ENCODE data around the gene SLC39A5. TPM values are rescaled to one million over a fixed set of nuclear protein-coding genes. Genes with fewer than 3 reads are reported as not detected.

SLC39A5 gene
- polyA plus RNA-seq, 1 of the 3 experiments (the other 2 are of a cell fraction) = 0.12 TPM

GRCh38 chr12:56205445-56205844 lies 24.4 kb upstream of the SLC39A5 start:
- no peak overlapping the region for H2AFZ ChIP-seq (ENCODE audit: low read depth)
- H3K4me2 ChIP-seq = no peak overlapping the region
- peaks cover 45 to 52% of the 10 kb centered on the region in 2 experiments for H3K36me3 ChIP-seq (replicated peaks in 1 of 2; ENCODE audit: control insufficient read depth in 1 of 2, insufficient read depth in 2 of 2, low read length in 1 of 2)
- H3K27ac ChIP-seq (ENCODE audit: low read depth in 2 of 2, low read length in 1 of 2) = 0 out of 4 replicates have a peak overlapping the region, but pooled peaks of 1 of the 2 experiments have one; percentile 8
- H3K4me3 ChIP-seq (ENCODE audit: low read depth in 2 of 2, low read length in 1 of 2) = no peak overlapping the region
- H3F3A ChIP-seq (replicated peaks; ENCODE audit: insufficient read depth) = peaks cover 46% of the 10 kb centered on the region
- no peaks in the 10 kb centered on the region for H3K79me2 ChIP-seq (ENCODE audit: insufficient read depth)
- H3K4me1 ChIP-seq (ENCODE audit: control insufficient read depth in 1 of 2, insufficient read depth in 2 of 2, low read depth in 1 of 2, low read length in 1 of 2) = no peaks in the 10 kb centered on the region; a peak in 1 of 4 replicates
- ChIA-PET CTCF (interaction anchor here (1.0 to 7.3 kb wide), 12 partner anchors 9 to 210 kb away, joined by 3 to 123 read pairs (median 4); partner anchors contain the start of genes ANKRD52, RNF41 and SMARCC2), POLR2A (interaction anchor here (3.8 kb wide), 1 partner anchor 16 kb away, joined by 23 read pairs; the partner anchor contains the start of gene RNF41)
- no peaks in the 10 kb centered on the region for H3K9me2 ChIP-seq
- H4K20me1 ChIP-seq (ENCODE audit: insufficient read depth) = no peaks in the 10 kb centered on the region; the same call in 1 of the 2 replicates
- H3K9me3 ChIP-seq = no peaks in the 10 kb centered on the region
- no peaks in the 10 kb centered on the region for H3K27me3 ChIP-seq (ENCODE audit: insufficient read depth)
- no peak for DNase-seq
- H3K9ac ChIP-seq = no peak overlapping the region
- TF ChIP-seq CTCF (IDR thresholded peaks at IDR 0.05) (peak; percentile 39), POLR2AphosphoS5 (IDR thresholded peaks at IDR 0.05; ENCODE audit: low read depth, low read length) (no peak)

- Histone ChIP-seq H3K9me3 (no peaks in the 10 kb centered on the region), H3K9me2 (no peaks in the 10 kb centered on the region), H3K4me2 (no peak overlapping the region), H3K36me3 (replicated peaks in 1 of 2; ENCODE audit: control insufficient read depth in 1 of 2, insufficient read depth in 2 of 2, low read length in 1 of 2) (peaks cover 54 to 58% of the 10 kb centered on the region in 2 experiments), H3K4me1 (ENCODE audit: control insufficient read depth in 1 of 2, insufficient read depth in 2 of 2, low read depth in 1 of 2, low read length in 1 of 2) (no peaks in the 10 kb centered on the region; a peak in 1 of 4 replicates), H3K4me3 (ENCODE audit: low read depth in 2 of 2, low read length in 1 of 2) (no peak overlapping the region), H3K27ac (ENCODE audit: low read depth in 2 of 2, low read length in 1 of 2) (peak overlapping the region in 1 of 2 experiments; percentile 29; a peak in 1 of 4 replicates), H3K9ac (no peak overlapping the region), H3K27me3 (ENCODE audit: insufficient read depth) (no peaks in the 10 kb centered on the region), H4K20me1 (ENCODE audit: insufficient read depth) (no peaks in the 10 kb centered on the region; the same call in 1 of the 2 replicates), H3F3A (replicated peaks; ENCODE audit: insufficient read depth) (peaks cover 46% of the 10 kb centered on the region), H2AFZ (ENCODE audit: low read depth) (no peak overlapping the region), H3K79me2 (ENCODE audit: insufficient read depth) (no peaks in the 10 kb centered on the region; the same call in 1 of the 2 replicates)
- DNase-seq = peak; percentile 67
- POLR2A ChIA-PET = interaction anchor here (0.6 to 3.8 kb wide), 3 partner anchors 15 to 140 kb away, joined by 3 to 23 read pairs (median 8); partner anchors contain the start of gene RNF41
- CTCF ChIA-PET = interaction anchor here (0.5 to 7.3 kb wide), 25 partner anchors 8 to 523 kb away, joined by 3 to 123 read pairs (median 3); partner anchors contain the start of genes ANKRD52, COQ10A, MYL6B and RNF41
- 73% methylated on average over 13 of the region's 14 CpGs for WGBS (ENCODE audit: low lambda C conversion rate)
- TF ChIP-seq RAD21 (IDR thresholded peaks at IDR 0.05; ENCODE audit: low read length) (peak; percentile 61), SMC3 (IDR thresholded peaks at IDR 0.05; ENCODE audit: low read depth, low read length) (peak; percentile 53), NRF1 (IDR thresholded peaks at IDR 0.05; ENCODE audit: low read depth, low read length) (no peak), CTCF (IDR thresholded peaks at IDR 0.05) (peak; percentile 66), JUND (IDR thresholded peaks at IDR 0.05) (0 out of 2 replicates have a peak, but pooled peaks have one; percentile 7), TCF12 (IDR thresholded peaks at IDR 0.05) (no peak), FOSL2 (IDR thresholded peaks at IDR 0.05; ENCODE audit: borderline replicate concordance, low read depth) (peak; percentile 37; the same call in 1 of the 2 replicates)
These were observed 23.2 kb upstream of the SLC39A5 start for GRCh38 chr12:56206452-56207166.
